ENCODE measurements around the gene CLHC1. TPM values are rescaled to one million over a fixed set of nuclear protein-coding genes. Genes with fewer than 3 reads are reported as not detected.
A peak's percentile ranks its signal among the peaks of the same experiment; 100 is the strongest.
"Not testable (repeated sequence)": the region's sequence is repeated elsewhere in the genome, so short reads cannot be mapped to it uniquely, and the experiment has no call there.

The CLHC1 gene
- total RNA-seq, 6 experiments from 2014 or later, result 5.1 to 8.4 (median 6.2) TPM

DNA sequence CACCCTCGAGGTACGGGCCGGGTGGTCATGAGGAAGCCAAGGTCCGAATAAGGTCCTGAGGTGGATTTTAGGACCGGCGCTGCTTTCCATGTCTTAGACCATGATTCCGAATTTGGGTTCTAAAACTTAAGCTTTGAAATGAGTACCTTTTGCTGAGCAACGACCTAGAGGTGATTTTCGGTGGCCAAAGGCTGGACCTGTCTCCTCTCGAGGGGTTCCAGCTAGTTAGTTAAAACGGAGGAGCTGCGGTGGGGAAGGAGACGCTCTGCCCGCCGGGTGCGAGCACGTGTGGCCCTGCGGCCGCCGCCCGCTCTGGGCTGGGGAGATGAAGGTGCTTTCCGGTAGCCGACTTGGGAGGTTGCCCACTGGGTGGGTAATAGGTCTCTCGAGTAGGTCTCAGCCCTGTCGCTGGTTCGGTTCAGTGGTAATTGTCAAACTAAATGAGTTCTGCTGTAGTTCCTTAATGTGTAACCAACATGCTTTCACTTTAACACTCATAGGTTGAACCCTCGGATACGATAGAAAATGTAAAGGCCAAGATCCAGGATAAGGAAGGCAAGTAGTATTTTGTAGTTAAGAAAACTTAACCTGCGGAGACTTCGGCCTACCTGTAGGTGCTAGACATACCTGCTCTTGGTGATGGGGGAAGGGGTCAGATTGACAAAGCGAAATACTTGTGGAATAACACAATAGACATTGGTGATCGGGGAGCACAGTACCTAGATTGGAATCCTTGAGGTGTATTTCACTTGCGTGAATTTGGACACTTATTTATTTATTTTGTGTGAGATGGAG is 967 bp upstream of the CLHC1 start:
- H3K9me3 Mint-ChIP-seq, result no peaks in the 10 kb centered on the region
- TF ChIP-seq, protein P1, sequence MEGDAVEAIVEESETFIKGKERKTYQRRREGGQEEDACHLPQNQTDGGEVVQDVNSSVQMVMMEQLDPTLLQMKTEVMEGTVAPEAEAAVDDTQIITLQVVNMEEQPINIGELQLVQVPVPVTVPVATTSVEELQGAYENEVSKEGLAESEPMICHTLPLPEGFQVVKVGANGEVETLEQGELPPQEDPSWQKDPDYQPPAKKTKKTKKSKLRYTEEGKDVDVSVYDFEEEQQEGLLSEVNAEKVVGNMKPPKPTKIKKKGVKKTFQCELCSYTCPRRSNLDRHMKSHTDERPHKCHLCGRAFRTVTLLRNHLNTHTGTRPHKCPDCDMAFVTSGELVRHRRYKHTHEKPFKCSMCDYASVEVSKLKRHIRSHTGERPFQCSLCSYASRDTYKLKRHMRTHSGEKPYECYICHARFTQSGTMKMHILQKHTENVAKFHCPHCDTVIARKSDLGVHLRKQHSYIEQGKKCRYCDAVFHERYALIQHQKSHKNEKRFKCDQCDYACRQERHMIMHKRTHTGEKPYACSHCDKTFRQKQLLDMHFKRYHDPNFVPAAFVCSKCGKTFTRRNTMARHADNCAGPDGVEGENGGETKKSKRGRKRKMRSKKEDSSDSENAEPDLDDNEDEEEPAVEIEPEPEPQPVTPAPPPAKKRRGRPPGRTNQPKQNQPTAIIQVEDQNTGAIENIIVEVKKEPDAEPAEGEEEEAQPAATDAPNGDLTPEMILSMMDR (IDR thresholded peaks at IDR 0.05), result no peak
- peaks cover 60% of the 10 kb centered on the region for H3K4me1 Mint-ChIP-seq (ENCODE audit: low read depth)
- H3K27ac Mint-ChIP-seq, result peak overlapping the region; percentile 96
- peaks cover 2% of the 10 kb centered on the region; the same call in 1 of the 2 replicates for H3K27me3 Mint-ChIP-seq (ENCODE audit: insufficient read depth)
- H3K36me3 Mint-ChIP-seq (ENCODE audit: low read depth), result peaks cover 53% of the 10 kb centered on the region
- peak overlapping the region; percentile 95 for H3K4me3 Mint-ChIP-seq
- DNase-seq, result no peak

DNA sequence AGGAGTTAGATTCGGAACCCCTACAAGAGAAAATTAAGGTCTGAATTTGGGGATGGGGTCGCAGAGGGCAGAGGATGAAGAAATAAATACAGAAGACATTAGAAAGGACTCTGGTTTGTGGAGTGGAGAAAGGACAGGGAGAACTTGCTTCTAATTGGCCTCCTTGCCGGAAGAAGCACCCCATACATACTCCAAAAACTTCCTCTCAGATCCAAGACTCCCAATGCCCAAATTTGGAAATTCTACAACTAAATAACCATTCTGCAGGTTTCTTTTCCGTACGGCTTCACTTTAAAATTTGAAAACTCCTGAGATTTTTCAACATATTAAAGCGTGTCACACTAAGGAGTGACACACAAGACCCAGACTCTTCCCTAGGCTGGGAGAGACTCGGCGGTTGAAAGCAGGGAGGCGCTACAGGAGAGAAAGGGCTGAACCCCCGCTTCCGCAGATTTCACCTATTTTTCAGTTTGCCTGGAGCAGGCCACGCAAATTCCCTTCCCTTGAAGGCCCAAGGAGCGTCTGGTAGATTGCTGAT is 478 bp downstream of the CLHC1 start:
- TF ChIP-seq, protein P1 (IDR thresholded peaks at IDR 0.05), result no peak
- DNase-seq, result no peak
- H3K4me3 Mint-ChIP-seq, result peak overlapping the region; percentile 95
- no peaks in the 10 kb centered on the region for H3K9me3 Mint-ChIP-seq
- H3K4me1 Mint-ChIP-seq (ENCODE audit: low read depth), result peaks cover 65% of the 10 kb centered on the region
- peaks cover 2% of the 10 kb centered on the region; the same call in 1 of the 2 replicates for H3K27me3 Mint-ChIP-seq (ENCODE audit: insufficient read depth)
- H3K36me3 Mint-ChIP-seq (ENCODE audit: low read depth), result peaks cover 51% of the 10 kb centered on the region
- peak overlapping the region; percentile 96 for H3K27ac Mint-ChIP-seq

DNA sequence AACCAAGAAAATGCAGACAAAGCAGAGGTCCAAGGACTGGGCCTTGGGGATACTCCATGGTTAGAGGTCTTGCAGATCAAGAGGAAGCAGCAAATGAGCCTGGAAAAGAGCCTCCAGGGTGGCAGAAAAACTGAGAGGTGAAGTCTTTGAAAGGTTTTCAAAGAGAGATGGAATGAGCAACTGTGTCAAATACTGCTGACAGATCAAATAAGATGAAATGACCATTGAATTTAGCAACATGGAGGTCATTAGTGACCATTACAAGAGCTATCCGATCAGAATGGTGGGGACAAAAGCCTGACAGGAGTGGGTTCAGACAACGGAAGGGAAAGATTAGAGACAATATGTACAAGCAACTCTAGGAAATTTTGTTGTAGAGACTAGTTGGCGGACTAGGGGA is 1.5 kb downstream of the CLHC1 start:
- H3K4me1 Mint-ChIP-seq (ENCODE audit: low read depth), result peaks cover 66% of the 10 kb centered on the region
- peaks cover 43% of the 10 kb centered on the region for H3K36me3 Mint-ChIP-seq (ENCODE audit: low read depth)
- TF ChIP-seq, protein P1 (IDR thresholded peaks at IDR 0.05), result no peak
- DNase-seq, result no peak
- no peaks in the 10 kb centered on the region for H3K9me3 Mint-ChIP-seq
- peaks cover 2% of the 10 kb centered on the region; the same call in 1 of the 2 replicates for H3K27me3 Mint-ChIP-seq (ENCODE audit: insufficient read depth)
- H3K27ac Mint-ChIP-seq, result no peak overlapping the region; the same call in 1 of the 2 replicates
- H3K4me3 Mint-ChIP-seq, result peak overlapping the region; percentile 95

DNA sequence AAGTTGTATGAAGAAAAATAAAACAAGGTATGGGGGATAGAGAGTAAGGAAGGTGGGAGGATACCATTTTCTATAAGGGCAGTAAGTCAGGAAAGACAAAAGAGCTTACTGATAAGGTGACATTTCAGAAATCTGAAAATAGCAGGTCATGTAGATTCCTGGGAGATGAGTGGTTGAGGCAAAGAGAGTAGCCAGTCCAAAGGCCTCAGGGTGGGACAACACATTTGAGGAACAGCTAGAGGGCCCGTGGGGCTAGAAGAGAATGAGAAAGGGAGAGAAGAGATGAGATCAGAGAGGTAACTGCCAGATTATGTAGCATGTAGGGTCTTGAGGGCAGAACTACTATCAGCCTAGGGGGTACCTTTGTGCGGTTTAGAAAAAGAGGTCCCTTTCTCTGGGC is 2.9 kb downstream of the CLHC1 start:
- no peak overlapping the region; the same call in 1 of the 2 replicates for H3K4me3 Mint-ChIP-seq
- H3K27me3 Mint-ChIP-seq (ENCODE audit: insufficient read depth), result peaks cover 2% of the 10 kb centered on the region; the same call in 1 of the 2 replicates
- DNase-seq, result no peak
- TF ChIP-seq, protein P1 (IDR thresholded peaks at IDR 0.05), result no peak
- H3K9me3 Mint-ChIP-seq, result no peaks in the 10 kb centered on the region
- peaks cover 36% of the 10 kb centered on the region for H3K36me3 Mint-ChIP-seq (ENCODE audit: low read depth)
- no peak overlapping the region for H3K27ac Mint-ChIP-seq
- H3K4me1 Mint-ChIP-seq (ENCODE audit: low read depth), result peaks cover 66% of the 10 kb centered on the region

DNA sequence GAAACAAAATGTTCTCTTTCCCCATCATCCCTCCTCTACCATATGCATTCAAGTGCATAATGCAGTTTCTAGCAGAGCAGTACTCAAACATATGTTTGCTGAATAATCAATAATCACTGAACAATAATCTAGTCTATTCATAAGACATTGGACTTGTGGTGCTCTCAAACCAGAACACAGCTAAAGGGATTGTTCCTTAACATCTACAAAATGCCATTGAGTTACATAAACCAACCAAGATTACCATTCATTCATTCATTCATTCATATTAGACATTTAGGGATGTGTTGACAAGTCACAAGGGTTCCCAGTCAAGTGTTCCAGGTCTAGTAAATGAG is 3.9 kb downstream of the CLHC1 start:
- Mint-ChIP-seq H3K4me1 (ENCODE audit: low read depth) (peaks cover 57% of the 10 kb centered on the region), H3K4me3 (no peak overlapping the region), H3K36me3 (ENCODE audit: low read depth) (peaks cover 29% of the 10 kb centered on the region), H3K9me3 (no peaks in the 10 kb centered on the region), H3K27me3 (ENCODE audit: insufficient read depth) (peaks cover 2% of the 10 kb centered on the region; the same call in 1 of the 2 replicates), H3K27ac (peak overlapping the region; percentile 6; the same call in 1 of the 2 replicates)
- TF ChIP-seq, protein P1 (IDR thresholded peaks at IDR 0.05), result no peak
- DNase-seq, result no peak

DNA sequence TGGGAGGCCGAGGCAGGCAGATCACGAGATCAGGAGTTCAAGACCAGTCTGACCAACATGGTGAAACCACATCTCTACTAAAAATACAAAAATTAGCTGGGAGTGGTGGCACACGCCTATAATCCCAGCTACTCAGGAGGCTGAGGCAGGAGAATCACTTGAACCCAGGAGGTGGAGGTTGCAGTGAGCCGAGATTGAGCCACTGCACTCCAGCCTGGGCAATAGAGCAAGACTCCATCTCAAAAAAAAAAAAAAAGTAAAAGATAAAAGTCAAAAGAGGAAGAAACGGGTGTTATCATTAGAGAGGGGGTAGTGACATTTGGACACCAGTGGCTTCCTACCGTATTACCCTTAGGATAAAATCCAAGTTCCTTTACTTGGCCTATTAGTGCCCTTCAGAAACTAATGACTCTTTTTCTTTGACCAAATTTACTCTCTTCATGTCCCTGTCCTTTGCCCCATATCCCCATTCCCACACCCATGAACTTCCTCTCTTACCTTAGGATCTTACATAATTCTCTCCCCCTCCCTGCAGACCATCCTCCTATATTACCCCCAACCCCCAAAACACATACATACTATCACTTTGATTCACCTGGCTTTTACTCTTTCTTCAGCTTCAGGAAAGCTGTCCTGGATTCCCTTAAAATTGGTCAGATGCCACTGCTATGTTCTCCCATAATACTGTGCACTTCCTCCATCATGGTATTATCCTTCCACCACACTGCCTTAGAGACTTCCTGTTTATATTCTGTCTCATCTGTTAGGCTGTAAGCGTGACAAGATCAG is 4.5 kb downstream of the CLHC1 start:
- DNase-seq; H3K9me3 Mint-ChIP-seq; H3K27me3 Mint-ChIP-seq (ENCODE audit: insufficient read depth); H3K4me3 Mint-ChIP-seq: not testable (repeated sequence)
- H3K4me1 Mint-ChIP-seq (ENCODE audit: low read depth), result peaks cover 55% of the 10 kb centered on the region
- H3K27ac Mint-ChIP-seq, result peak overlapping the region; percentile 6
- peaks cover 23% of the 10 kb centered on the region for H3K36me3 Mint-ChIP-seq (ENCODE audit: low read depth)

Measured in HFFc6 (cell line).